Vagina (tissue), 2 donors: Measurements from ENCODE around the gene CPD.

ENCODE experiments used
- POLR2A ChIP-seq, 2 donors: fragments of 450-650 bp; IDR thresholded peaks; one replicate each; pipeline ENCODE4 v1.6.1; 2017; ENCODE audit warnings: antibody characterized with exemption in 2 of 2, mild to moderate bottlenecking in 2 of 2, moderate library complexity in 2 of 2
- POLR2AphosphoS5 ChIP-seq, 2 donors: sonication (generic); formaldehyde crosslinking; IDR thresholded peaks; one replicate each; pipeline ENCODE4 v1.9.0; 2017; ENCODE audit warnings: antibody characterized with exemption in 2 of 2, mild to moderate bottlenecking in 2 of 2, low read depth in 1 of 2; ENCODE audit not compliant: insufficient read depth in 1 of 2
- TF ChIP-seq, protein P1 (sequence below), 3 experiments: fragments of 450-650 bp in 2 of 3; fragments of 200-600 bp in 1 of 3; sonication (generic) in 1 of 3; IDR thresholded peaks; one replicate each; pipeline ENCODE4 v1.5.1; 2017 to 2019; ENCODE audit warnings: antibody characterized with exemption in 3 of 3, mild to moderate bottlenecking in 2 of 3, moderate library complexity in 2 of 3

DNA sequence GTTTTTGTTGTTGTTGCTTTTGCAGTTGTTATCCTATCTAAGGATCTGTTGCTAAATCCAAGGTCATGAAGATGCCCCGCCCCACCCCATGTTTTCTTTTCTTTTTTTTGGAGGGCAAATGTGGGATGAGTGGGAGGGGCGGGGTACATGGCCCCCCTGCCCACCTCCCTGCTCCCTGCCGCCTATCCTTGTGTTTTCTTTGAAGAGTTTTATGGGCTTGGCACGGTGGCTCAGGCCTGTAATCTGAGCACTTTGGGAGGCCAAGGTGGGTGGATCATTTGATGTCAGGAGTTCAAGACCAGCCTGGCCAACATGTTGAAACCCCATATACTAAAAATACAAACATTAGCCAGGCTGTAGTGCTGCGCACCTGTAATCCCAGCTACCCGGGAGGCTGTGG, 79.6 kb downstream of the CPD start:
- TF ChIP-seq, protein P1, sequence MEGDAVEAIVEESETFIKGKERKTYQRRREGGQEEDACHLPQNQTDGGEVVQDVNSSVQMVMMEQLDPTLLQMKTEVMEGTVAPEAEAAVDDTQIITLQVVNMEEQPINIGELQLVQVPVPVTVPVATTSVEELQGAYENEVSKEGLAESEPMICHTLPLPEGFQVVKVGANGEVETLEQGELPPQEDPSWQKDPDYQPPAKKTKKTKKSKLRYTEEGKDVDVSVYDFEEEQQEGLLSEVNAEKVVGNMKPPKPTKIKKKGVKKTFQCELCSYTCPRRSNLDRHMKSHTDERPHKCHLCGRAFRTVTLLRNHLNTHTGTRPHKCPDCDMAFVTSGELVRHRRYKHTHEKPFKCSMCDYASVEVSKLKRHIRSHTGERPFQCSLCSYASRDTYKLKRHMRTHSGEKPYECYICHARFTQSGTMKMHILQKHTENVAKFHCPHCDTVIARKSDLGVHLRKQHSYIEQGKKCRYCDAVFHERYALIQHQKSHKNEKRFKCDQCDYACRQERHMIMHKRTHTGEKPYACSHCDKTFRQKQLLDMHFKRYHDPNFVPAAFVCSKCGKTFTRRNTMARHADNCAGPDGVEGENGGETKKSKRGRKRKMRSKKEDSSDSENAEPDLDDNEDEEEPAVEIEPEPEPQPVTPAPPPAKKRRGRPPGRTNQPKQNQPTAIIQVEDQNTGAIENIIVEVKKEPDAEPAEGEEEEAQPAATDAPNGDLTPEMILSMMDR (IDR thresholded peaks at IDR 0.05), result no peak
- TF ChIP-seq POLR2A (IDR thresholded peaks at IDR 0.05), result no peak
- no peak for TF ChIP-seq POLR2AphosphoS5 (IDR thresholded peaks at IDR 0.05; ENCODE audit: insufficient read depth in 1 of 2, low read depth in 1 of 2)
